Upper lobe of left lung (tissue), 4 donors: Measurements from ENCODE around the gene FXYD4.

ENCODE experiments used
- EP300 ChIP-seq, 4 donors: sonication (generic); formaldehyde crosslinking; IDR thresholded peaks; one replicate each; pipeline ENCODE4 v1.5.1; 2017; ENCODE audit warnings: antibody characterized with exemption in 4 of 4, control low read depth in 2 of 4
- TF ChIP-seq, protein P1 (sequence below), 6 experiments: fragments of 450-650 bp in 4 of 6; fragments of 200-600 bp in 2 of 6; sonication (generic) in 2 of 6; IDR thresholded peaks; one replicate each; pipeline ENCODE4 v1.5.1; 2016 to 2019; ENCODE audit warnings: antibody characterized with exemption in 6 of 6

DNA sequence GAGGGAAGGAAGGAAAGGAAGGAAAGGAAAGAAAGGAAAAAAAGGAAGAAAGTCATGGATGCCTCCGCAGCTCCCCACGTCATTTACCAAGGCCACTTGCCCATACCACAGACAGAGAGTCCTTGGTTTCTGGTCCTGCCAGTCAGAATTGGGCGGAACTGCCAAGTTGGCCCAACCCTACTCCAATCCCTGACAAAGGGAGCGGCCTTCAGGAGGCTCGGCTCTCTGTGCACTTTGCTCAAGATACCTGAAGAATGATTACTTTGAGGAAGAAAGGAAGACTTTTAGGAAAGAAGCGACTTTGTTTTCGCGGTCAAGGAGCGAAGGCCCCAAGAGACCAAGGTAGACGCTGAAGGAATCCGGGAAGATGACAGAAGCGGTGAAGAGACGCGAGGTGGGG is 49.1 kb upstream of the FXYD4 start:
- TF ChIP-seq, protein P1, sequence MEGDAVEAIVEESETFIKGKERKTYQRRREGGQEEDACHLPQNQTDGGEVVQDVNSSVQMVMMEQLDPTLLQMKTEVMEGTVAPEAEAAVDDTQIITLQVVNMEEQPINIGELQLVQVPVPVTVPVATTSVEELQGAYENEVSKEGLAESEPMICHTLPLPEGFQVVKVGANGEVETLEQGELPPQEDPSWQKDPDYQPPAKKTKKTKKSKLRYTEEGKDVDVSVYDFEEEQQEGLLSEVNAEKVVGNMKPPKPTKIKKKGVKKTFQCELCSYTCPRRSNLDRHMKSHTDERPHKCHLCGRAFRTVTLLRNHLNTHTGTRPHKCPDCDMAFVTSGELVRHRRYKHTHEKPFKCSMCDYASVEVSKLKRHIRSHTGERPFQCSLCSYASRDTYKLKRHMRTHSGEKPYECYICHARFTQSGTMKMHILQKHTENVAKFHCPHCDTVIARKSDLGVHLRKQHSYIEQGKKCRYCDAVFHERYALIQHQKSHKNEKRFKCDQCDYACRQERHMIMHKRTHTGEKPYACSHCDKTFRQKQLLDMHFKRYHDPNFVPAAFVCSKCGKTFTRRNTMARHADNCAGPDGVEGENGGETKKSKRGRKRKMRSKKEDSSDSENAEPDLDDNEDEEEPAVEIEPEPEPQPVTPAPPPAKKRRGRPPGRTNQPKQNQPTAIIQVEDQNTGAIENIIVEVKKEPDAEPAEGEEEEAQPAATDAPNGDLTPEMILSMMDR (IDR thresholded peaks at IDR 0.05): no peak
- no peak for TF ChIP-seq EP300 (IDR thresholded peaks at IDR 0.05)
